Lung (tissue), 12 donors: ENCODE results near the gene EI24. TPM values are rescaled to one million over a fixed set of nuclear protein-coding genes. Genes with fewer than 3 reads are reported as not detected.

Experiments used
- ATAC-seq: fragments of 200-7000 bp; cut with Tn5 transposase; one replicate; pipeline ENCODE4 v1.9.1; 2020; ENCODE audit warnings: moderate number of reproducible peaks; ENCODE audit not compliant: insufficient read depth, low FRiP score
- DNase-seq, 3 donors: peaks; one replicate each; pipeline ENCODE4 v3.0.0-alpha.2; 2013 to 2017
- H3K27ac ChIP-seq, 2 donors: one replicate each; pipeline ENCODE4 v1.5.1; 2013; ENCODE audit warnings: mild to moderate bottlenecking in 2 of 2, moderate library complexity in 2 of 2, control low read depth in 1 of 2, inconsistent platforms in 1 of 2, low read depth in 1 of 2, low read length in 1 of 2
- H3K27me3 ChIP-seq, 3 donors: one replicate each; pipeline ENCODE4 v1.5.1; 2013; ENCODE audit warnings: low read length in 2 of 3; ENCODE audit not compliant: control insufficient read depth in 3 of 3, insufficient read depth in 3 of 3
- H3K36me3 ChIP-seq, 4 donors: one replicate each; pipeline ENCODE4 v1.5.1; 2013; ENCODE audit warnings: low read length in 4 of 4, mild to moderate bottlenecking in 1 of 4, moderate library complexity in 1 of 4; ENCODE audit not compliant: control insufficient read depth in 4 of 4, insufficient read depth in 4 of 4
- H3K4me1 ChIP-seq, 5 donors: one replicate each; pipeline ENCODE4 v1.5.1; 2013; ENCODE audit warnings: low read length in 5 of 5, mild to moderate bottlenecking in 2 of 5, moderate library complexity in 1 of 5; ENCODE audit not compliant: control insufficient read depth in 5 of 5, insufficient read depth in 5 of 5
- H3K4me3 ChIP-seq: one replicate; pipeline ENCODE4 v1.5.1; 2013; ENCODE audit warnings: mild to moderate bottlenecking, control low read depth, moderate library complexity
- H3K9ac ChIP-seq, 2 donors: one replicate each; pipeline ENCODE4 v1.5.1; 2013; ENCODE audit warnings: low read length in 2 of 2, control low read depth in 1 of 2; ENCODE audit not compliant: insufficient read depth in 1 of 2
- H3K9me3 ChIP-seq, 4 donors: one replicate each; pipeline ENCODE4 v1.5.1; 2013; ENCODE audit warnings: low read length in 3 of 4, mild to moderate bottlenecking in 1 of 4, moderate library complexity in 1 of 4; ENCODE audit not compliant: control insufficient read depth in 4 of 4, insufficient read depth in 3 of 4
- WGBS, 2 donors: extraction: QIAGEN DNeasy Blood & Tissue Kit; methylation state at CpG; one replicate each; pipeline ENCODE4 v1.1.7; 2013; 5-methylcytosine and 5-hydroxymethylcytosine counted together
- polyA plus RNA-seq, 2 donors: library from polyadenylated mRNA; stranded (reverse); fragments of 200-250 nt; gene quantifications; one replicate each; pipeline ENCODE4 v1.2.1, GENCODE V29; 2013
- total RNA-seq, 2 donors: library from RNA; depleted of rRNA in 1 of 2; stranded (reverse); fragments of >200 nt in 1 of 2; gene quantifications; one replicate each; pipeline ENCODE4 v1.2.1, GENCODE V29; 2014 to 2021
- TF ChIP-seq, protein P1 (sequence below): IDR thresholded peaks from 2 replicates; pipeline ENCODE4 v1.5.1; 2012; ENCODE audit warnings: mild to moderate bottlenecking; ENCODE audit errors: control extremely low read depth, extremely low read depth
- donor health status: control.
- donor health status: control.
- donor health status: Bipolar disorder and iron deficiency.
- donor health status: healthy.
- donor health status: DM: yes; HTN: yes; CAD: no.

EI24 gene
- total and polyA plus RNA-seq, 4 donors, result 36.7 to 84.8 (median 67.3) TPM

DNA sequence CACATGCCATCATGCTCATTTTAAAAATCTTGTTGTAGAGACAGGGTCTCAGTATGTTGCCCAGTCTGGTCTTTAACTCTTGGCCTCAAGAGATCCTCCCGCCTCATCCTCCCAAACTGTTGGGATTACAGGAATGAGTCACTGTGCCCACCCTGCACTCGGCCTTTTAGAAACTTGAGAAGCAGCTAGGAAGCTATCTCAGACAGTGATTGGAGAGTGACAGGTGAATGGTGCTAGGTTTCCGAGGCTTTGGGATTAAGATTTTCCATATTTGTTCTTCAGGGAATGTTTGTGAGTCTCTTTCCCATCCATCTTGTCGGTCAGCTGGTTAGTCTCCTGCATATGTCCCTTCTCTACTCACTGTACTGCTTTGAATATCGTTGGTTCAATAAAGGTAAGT is 10.5 kb downstream of the EI24 start:
- DNase-seq, result no peak

GRCh38 chr11:125583496-125583895 is 14.2 kb downstream of the EI24 start:
- WGBS, 2 donors, result 96 to 98% methylated on average over 11 of the region's 11 CpGs
- no peak for DNase-seq

More for the DNA sequence above, 10.5 kb downstream of the EI24 start:
- Histone ChIP-seq H3K27me3 (no peaks in the 10 kb centered on the region), H3K27ac (no peak overlapping the region), H3K4me1 (no peaks in the 10 kb centered on the region), H3K9me3 (no peaks in the 10 kb centered on the region), H3K36me3 (peaks cover 29 to 56% (median 47%) of the 10 kb centered on the region in 4 donors), H3K9ac (no peak overlapping the region), H3K4me3 (no peak overlapping the region)
- no peak for ATAC-seq
- WGBS, 2 donors, result 96 to 97% methylated on average over 5 of the region's 5 CpGs
- TF ChIP-seq, protein P1, sequence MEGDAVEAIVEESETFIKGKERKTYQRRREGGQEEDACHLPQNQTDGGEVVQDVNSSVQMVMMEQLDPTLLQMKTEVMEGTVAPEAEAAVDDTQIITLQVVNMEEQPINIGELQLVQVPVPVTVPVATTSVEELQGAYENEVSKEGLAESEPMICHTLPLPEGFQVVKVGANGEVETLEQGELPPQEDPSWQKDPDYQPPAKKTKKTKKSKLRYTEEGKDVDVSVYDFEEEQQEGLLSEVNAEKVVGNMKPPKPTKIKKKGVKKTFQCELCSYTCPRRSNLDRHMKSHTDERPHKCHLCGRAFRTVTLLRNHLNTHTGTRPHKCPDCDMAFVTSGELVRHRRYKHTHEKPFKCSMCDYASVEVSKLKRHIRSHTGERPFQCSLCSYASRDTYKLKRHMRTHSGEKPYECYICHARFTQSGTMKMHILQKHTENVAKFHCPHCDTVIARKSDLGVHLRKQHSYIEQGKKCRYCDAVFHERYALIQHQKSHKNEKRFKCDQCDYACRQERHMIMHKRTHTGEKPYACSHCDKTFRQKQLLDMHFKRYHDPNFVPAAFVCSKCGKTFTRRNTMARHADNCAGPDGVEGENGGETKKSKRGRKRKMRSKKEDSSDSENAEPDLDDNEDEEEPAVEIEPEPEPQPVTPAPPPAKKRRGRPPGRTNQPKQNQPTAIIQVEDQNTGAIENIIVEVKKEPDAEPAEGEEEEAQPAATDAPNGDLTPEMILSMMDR, result no peak

GRCh38 chr11:125585487-125585886 is 16.2 kb downstream of the EI24 start:
- no peak for ATAC-seq
- Histone ChIP-seq H3K9me3 (no peaks in the 10 kb centered on the region), H3K27ac (no peak overlapping the region), H3K4me3 (no peak overlapping the region), H3K9ac (no peak overlapping the region), H3K27me3 (no peaks in the 10 kb centered on the region), H3K36me3 (peaks cover 3 to 22% (median 15%) of the 10 kb centered on the region in 4 donors), H3K4me1 (no peaks in the 10 kb centered on the region)
- TF ChIP-seq, protein P1, result no peak
- 100% methylated on average over 1 of the region's 1 CpG for WGBS, 2 donors
- DNase-seq, result no peak

More at GRCh38 chr11:125583496-125583895, 14.2 kb downstream of the EI24 start:
- no peaks in the 10 kb centered on the region for H3K9me3 ChIP-seq
- H3K4me3 ChIP-seq, result no peak overlapping the region
- H3K9ac ChIP-seq, result no peak overlapping the region
- H3K27ac ChIP-seq, result no peak overlapping the region
- peaks cover 16 to 31% (median 26%) of the 10 kb centered on the region in 4 donors for H3K36me3 ChIP-seq
- no peaks in the 10 kb centered on the region for H3K4me1 ChIP-seq
- no peaks in the 10 kb centered on the region for H3K27me3 ChIP-seq
- TF ChIP-seq, protein P1, result no peak
- ATAC-seq, result no peak

DNA sequence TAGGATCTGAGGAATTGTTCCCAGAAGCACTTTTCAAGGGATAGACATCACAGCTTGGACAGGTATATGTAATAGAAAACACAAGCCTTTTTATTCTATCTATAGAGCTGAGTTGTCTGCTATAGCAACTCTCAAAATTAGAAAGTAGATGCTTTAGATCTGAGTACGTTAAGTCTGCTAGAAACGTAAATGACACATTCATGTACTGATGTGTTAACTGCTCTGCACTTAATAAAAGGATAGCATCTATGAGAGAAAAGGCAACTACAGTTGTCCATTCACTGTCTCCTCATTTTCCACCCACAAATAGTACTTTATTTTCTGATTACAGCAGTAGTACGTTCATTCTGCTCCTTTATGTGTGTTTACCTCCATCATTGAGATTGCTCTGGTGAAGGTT is 17.3 kb downstream of the EI24 start:
- WGBS, 2 donors, result 85 to 90% methylated on average over 3 of the region's 3 CpGs
- Histone ChIP-seq H3K9me3 (no peaks in the 10 kb centered on the region), H3K27ac (no peak overlapping the region), H3K9ac (no peak overlapping the region), H3K4me3 (no peak overlapping the region), H3K4me1 (peaks cover 0 to 3% (median 0%) of the 10 kb centered on the region in 5 donors), H3K27me3 (no peaks in the 10 kb centered on the region), H3K36me3 (peaks cover 2 to 21% (median 12%) of the 10 kb centered on the region in 4 donors)
- DNase-seq, result no peak
- TF ChIP-seq, protein P1, result no peak
- ATAC-seq, result no peak
